Lung (tissue), 12 donors: ENCODE data around the gene DIS3L2. TPM values are rescaled to one million over a fixed set of nuclear protein-coding genes. Genes with fewer than 3 reads are reported as not detected.

ENCODE experiments used
- ATAC-seq: fragments of 200-7000 bp; cut with Tn5 transposase; one replicate; pipeline ENCODE4 v1.9.1; 2020; ENCODE audit warnings: moderate number of reproducible peaks; ENCODE audit not compliant: insufficient read depth, low FRiP score
- DNase-seq, 3 donors: peaks; one replicate each; pipeline ENCODE4 v3.0.0-alpha.2; 2013 to 2017
- H3K27ac ChIP-seq, 2 donors: one replicate each; pipeline ENCODE4 v1.5.1; 2013; ENCODE audit warnings: mild to moderate bottlenecking in 2 of 2, moderate library complexity in 2 of 2, control low read depth in 1 of 2, inconsistent platforms in 1 of 2, low read depth in 1 of 2, low read length in 1 of 2
- H3K27me3 ChIP-seq, 3 donors: one replicate each; pipeline ENCODE4 v1.5.1; 2013; ENCODE audit warnings: low read length in 2 of 3; ENCODE audit not compliant: control insufficient read depth in 3 of 3, insufficient read depth in 3 of 3
- H3K36me3 ChIP-seq, 4 donors: one replicate each; pipeline ENCODE4 v1.5.1; 2013; ENCODE audit warnings: low read length in 4 of 4, mild to moderate bottlenecking in 1 of 4, moderate library complexity in 1 of 4; ENCODE audit not compliant: control insufficient read depth in 4 of 4, insufficient read depth in 4 of 4
- H3K4me1 ChIP-seq, 5 donors: one replicate each; pipeline ENCODE4 v1.5.1; 2013; ENCODE audit warnings: low read length in 5 of 5, mild to moderate bottlenecking in 2 of 5, moderate library complexity in 1 of 5; ENCODE audit not compliant: control insufficient read depth in 5 of 5, insufficient read depth in 5 of 5
- H3K4me3 ChIP-seq: one replicate; pipeline ENCODE4 v1.5.1; 2013; ENCODE audit warnings: mild to moderate bottlenecking, control low read depth, moderate library complexity
- H3K9ac ChIP-seq, 2 donors: one replicate each; pipeline ENCODE4 v1.5.1; 2013; ENCODE audit warnings: low read length in 2 of 2, control low read depth in 1 of 2; ENCODE audit not compliant: insufficient read depth in 1 of 2
- H3K9me3 ChIP-seq, 4 donors: one replicate each; pipeline ENCODE4 v1.5.1; 2013; ENCODE audit warnings: low read length in 3 of 4, mild to moderate bottlenecking in 1 of 4, moderate library complexity in 1 of 4; ENCODE audit not compliant: control insufficient read depth in 4 of 4, insufficient read depth in 3 of 4
- CTCF ChIP-seq: IDR thresholded peaks from 2 replicates; pipeline ENCODE4 v1.5.1; 2012; ENCODE audit warnings: mild to moderate bottlenecking; ENCODE audit errors: control extremely low read depth, extremely low read depth
- WGBS, 2 donors: extraction: QIAGEN DNeasy Blood & Tissue Kit; methylation state at CpG; one replicate each; pipeline ENCODE4 v1.1.7; 2013; 5-methylcytosine and 5-hydroxymethylcytosine counted together
- polyA plus RNA-seq, 2 donors: library from polyadenylated mRNA; stranded (reverse); fragments of 200-250 nt; gene quantifications; one replicate each; pipeline ENCODE4 v1.2.1, GENCODE V29; 2013
- total RNA-seq, 2 donors: library from RNA; depleted of rRNA in 1 of 2; stranded (reverse); fragments of >200 nt in 1 of 2; gene quantifications; one replicate each; pipeline ENCODE4 v1.2.1, GENCODE V29; 2014 to 2021
- donor health status: control.
- donor health status: control.
- donor health status: Bipolar disorder and iron deficiency.
- donor health status: healthy.
- donor health status: DM: yes; HTN: yes; CAD: no.

DIS3L2 gene
- total and polyA plus RNA-seq, 4 donors, result 12.7 to 41.0 (median 31.1) TPM

GRCh38 chr2:232328032-232328422 lies 366.5 kb downstream of the DIS3L2 start:
- WGBS, 2 donors, result 79 to 92% methylated on average over 2 of the region's 2 CpGs
- Histone ChIP-seq H3K27me3 (no peaks in the 10 kb centered on the region), H3K9me3 (no peaks in the 10 kb centered on the region), H3K4me1 (peaks cover 0 to 9% (median 0%) of the 10 kb centered on the region in 5 donors), H3K36me3 (no peaks in the 10 kb centered on the region), H3K27ac (no peak overlapping the region), H3K9ac (no peak overlapping the region), H3K4me3 (no peak overlapping the region)
- DNase-seq (no peak), ATAC-seq (no peak)
- TF ChIP-seq CTCF, result no peak

- peaks cover 0 to 4% (median 0%) of the 10 kb centered on the region in 4 donors for H3K36me3 ChIP-seq
- H3K27me3 ChIP-seq, result no peaks in the 10 kb centered on the region
- no peaks in the 10 kb centered on the region for H3K9me3 ChIP-seq
- no peak for TF ChIP-seq CTCF
- H3K4me3 ChIP-seq, result no peak overlapping the region
- no peak overlapping the region for H3K9ac ChIP-seq
- 92 to 94% methylated on average over 13 to 14 of the region's 14 CpGs for WGBS, 2 donors
- no peak for DNase-seq
- ATAC-seq, result no peak
- H3K27ac ChIP-seq, result no peak overlapping the region
- peaks cover 0 to 9% (median 0%) of the 10 kb centered on the region in 5 donors for H3K4me1 ChIP-seq
These were observed 367.3 kb downstream of the DIS3L2 start for GRCh38 chr2:232328516-232329460.

GRCh38 chr2:232329716-232330067 lies 368.2 kb downstream of the DIS3L2 start:
- H3K9me3 ChIP-seq, result no peaks in the 10 kb centered on the region
- no peak overlapping the region for H3K27ac ChIP-seq
- DNase-seq (no peak), ATAC-seq (no peak)
- TF ChIP-seq CTCF, result no peak
- no peak overlapping the region for H3K4me3 ChIP-seq
- H3K27me3 ChIP-seq, result no peaks in the 10 kb centered on the region
- peaks cover 0 to 9% (median 0%) of the 10 kb centered on the region in 5 donors for H3K4me1 ChIP-seq
- peaks cover 0 to 7% (median 0%) of the 10 kb centered on the region in 4 donors for H3K36me3 ChIP-seq
- 94 to 99% methylated on average over 15 of the region's 15 CpGs for WGBS, 2 donors
- H3K9ac ChIP-seq, result no peak overlapping the region
